Panc1 (cell line): ENCODE data around the gene STK26. TPM values are rescaled to one million over a fixed set of nuclear protein-coding genes. Genes with fewer than 3 reads are reported as not detected.

ENCODE experiments used
- ATAC-seq: fragments of 200-7000 bp; cut with Tn5 transposase; 2 replicates; pipeline ENCODE4 v1.9.1; 2020; ENCODE audit warnings: mild to moderate bottlenecking, moderate library complexity
- BruUV-seq: library from RNA; stranded (reverse); fragments of 400-500 nt; replicated peaks from 2 replicates; lab custom pipeline; 2021; lab: Mats Ljungman, UMichigan
- CTCF ChIA-PET: fragments of 300-600 bp; sonication (Branson Sonifier 250); formaldehyde crosslinking; loops from one replicate; lab custom pipeline; 2022; ENCODE audit warnings: antibody characterized with exemption; lab: Charles Lee
- POLR2A ChIA-PET: fragments of 300-600 bp; sonication (Branson Sonifier 250); formaldehyde crosslinking; loops from one replicate; lab custom pipeline; 2022; ENCODE audit warnings: antibody characterized with exemption; lab: Charles Lee
- DNase-seq: peaks from one replicate; pipeline ENCODE4 v3.0.0-alpha.2; 2010; ENCODE audit warnings: low read depth, low spot score
- H3K27ac ChIP-seq: 2 replicates; pipeline ENCODE4 v1.5.1; 2011; ENCODE audit warnings: mild to moderate bottlenecking, low read length, inconsistent platforms
- H3K27me3 ChIP-seq: fragments of 200-500 bp; sonication (Bioruptor generic); 2 replicates; pipeline ENCODE4 v1.6.0; 2014; ENCODE audit warnings: low read length, inconsistent platforms; ENCODE audit not compliant: control insufficient read depth, insufficient read depth
- H3K36me3 ChIP-seq: fragments of 200-500 bp; sonication (Bioruptor generic); 2 replicates; pipeline ENCODE4 v1.5.1; 2014; ENCODE audit warnings: inconsistent platforms, mild to moderate bottlenecking, low read length, moderate library complexity; ENCODE audit not compliant: control insufficient read depth, insufficient read depth
- H3K4me1 ChIP-seq: 2 replicates; pipeline ENCODE4 v1.5.1; 2011; ENCODE audit warnings: inconsistent platforms, mild to moderate bottlenecking, low read length, moderate library complexity; ENCODE audit not compliant: control insufficient read depth, insufficient read depth
- H3K4me3 ChIP-seq, 2 experiments: 2 replicates each; pipeline ENCODE4 v1.5.1; 2011 to 2012; ENCODE audit warnings: low read depth in 2 of 2, low read length in 2 of 2, mild to moderate bottlenecking in 2 of 2, inconsistent platforms in 1 of 2, moderate library complexity in 1 of 2
- H3K9me3 ChIP-seq: fragments of 200-500 bp; sonication (Bioruptor generic); 2 replicates; pipeline ENCODE4 v1.5.1; 2014; ENCODE audit warnings: low read depth, mild to moderate bottlenecking, inconsistent platforms, low read length, moderate library complexity; ENCODE audit not compliant: control insufficient read depth, insufficient read depth
- POLR2AphosphoS5 ChIP-seq: IDR thresholded peaks from 2 replicates; pipeline ENCODE4 v1.6.1; 2012; ENCODE audit warnings: mild to moderate bottlenecking, low read depth, low read length, moderate library complexity
- SIN3A ChIP-seq: IDR thresholded peaks from 2 replicates; pipeline ENCODE4 v1.6.1; 2012; ENCODE audit warnings: low read depth, mild to moderate bottlenecking, low read length, moderate library complexity, borderline replicate concordance; ENCODE audit not compliant: insufficient read depth
- TCF7L2 ChIP-seq: IDR thresholded peaks from 2 replicates; pipeline ENCODE4 v1.6.1; 2011; ENCODE audit warnings: mild to moderate bottlenecking, low read depth, low read length, inconsistent platforms
- in situ Hi-C: cut with HindIII; loops from 2 replicates; pipeline ENCODE4 v1.10.0; 2016; ENCODE audit warnings: low sequenced_read_pairs, low pct_unique_long_range_greater_than_20kb
- intact Hi-C: fragments of 100-400 bp; cut with micrococcal nuclease; formaldehyde crosslinking; loops from one replicate; pipeline ENCODE4 v1.10.0; 2022; ENCODE audit not compliant: unreplicated experiment
- total RNA-seq: library from RNA; stranded (reverse); gene quantifications from one replicate; pipeline ENCODE4 v1.2.1, GENCODE V29; 2021; ENCODE audit not compliant: unreplicated experiment
- TF ChIP-seq, protein P1 (sequence below), 2 experiments: IDR thresholded peaks; 2 replicates each; pipeline ENCODE4 v1.6.1; 2011 to 2012; ENCODE audit warnings: low read depth in 2 of 2, control low read depth in 1 of 2, low read length in 1 of 2, mild to moderate bottlenecking in 1 of 2, moderate library complexity in 1 of 2; ENCODE audit not compliant: insufficient read depth in 1 of 2
- TF ChIP-seq, protein P2 (sequence below): fragments of 450-650 bp; IDR thresholded peaks from 2 replicates; pipeline ENCODE4 v1.5.1; 2017; ENCODE audit warnings: mild to moderate bottlenecking

STK26 gene
- total RNA-seq, 1 experiment from 2014 or later = 44.2 TPM

DNA sequence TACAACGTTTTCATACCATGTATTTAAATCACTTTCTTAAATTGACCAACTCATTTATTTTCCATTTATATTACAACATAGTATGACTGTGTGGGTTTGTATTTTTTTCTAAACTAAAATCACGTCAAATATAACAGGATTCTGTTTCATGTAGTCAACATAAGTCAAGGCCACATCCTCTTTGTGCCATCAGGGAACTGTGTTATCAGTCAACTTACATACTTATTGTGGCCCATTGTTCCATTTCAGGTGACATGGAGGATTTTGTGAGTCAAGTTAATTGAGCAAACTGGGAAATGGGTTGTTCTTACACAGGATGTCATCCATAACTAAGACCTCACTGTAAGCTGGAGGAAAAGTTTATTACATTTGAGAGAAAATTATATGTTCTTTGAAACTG, 35.9 kb downstream of the STK26 start:
- ChIA-PET POLR2A (no interaction called here), CTCF (no interaction called here)
- H3K27me3 ChIP-seq = no peaks in the 10 kb centered on the region
- H3K4me1 ChIP-seq = no peaks in the 10 kb centered on the region
- ATAC-seq (no peak), DNase-seq (no peak)
- no peak overlapping the region for H3K27ac ChIP-seq
- no peaks in the 10 kb centered on the region for H3K9me3 ChIP-seq
- BruUV-seq = no TSS peak
- H3K4me3 ChIP-seq = no peak overlapping the region
- TF ChIP-seq, protein P1, sequence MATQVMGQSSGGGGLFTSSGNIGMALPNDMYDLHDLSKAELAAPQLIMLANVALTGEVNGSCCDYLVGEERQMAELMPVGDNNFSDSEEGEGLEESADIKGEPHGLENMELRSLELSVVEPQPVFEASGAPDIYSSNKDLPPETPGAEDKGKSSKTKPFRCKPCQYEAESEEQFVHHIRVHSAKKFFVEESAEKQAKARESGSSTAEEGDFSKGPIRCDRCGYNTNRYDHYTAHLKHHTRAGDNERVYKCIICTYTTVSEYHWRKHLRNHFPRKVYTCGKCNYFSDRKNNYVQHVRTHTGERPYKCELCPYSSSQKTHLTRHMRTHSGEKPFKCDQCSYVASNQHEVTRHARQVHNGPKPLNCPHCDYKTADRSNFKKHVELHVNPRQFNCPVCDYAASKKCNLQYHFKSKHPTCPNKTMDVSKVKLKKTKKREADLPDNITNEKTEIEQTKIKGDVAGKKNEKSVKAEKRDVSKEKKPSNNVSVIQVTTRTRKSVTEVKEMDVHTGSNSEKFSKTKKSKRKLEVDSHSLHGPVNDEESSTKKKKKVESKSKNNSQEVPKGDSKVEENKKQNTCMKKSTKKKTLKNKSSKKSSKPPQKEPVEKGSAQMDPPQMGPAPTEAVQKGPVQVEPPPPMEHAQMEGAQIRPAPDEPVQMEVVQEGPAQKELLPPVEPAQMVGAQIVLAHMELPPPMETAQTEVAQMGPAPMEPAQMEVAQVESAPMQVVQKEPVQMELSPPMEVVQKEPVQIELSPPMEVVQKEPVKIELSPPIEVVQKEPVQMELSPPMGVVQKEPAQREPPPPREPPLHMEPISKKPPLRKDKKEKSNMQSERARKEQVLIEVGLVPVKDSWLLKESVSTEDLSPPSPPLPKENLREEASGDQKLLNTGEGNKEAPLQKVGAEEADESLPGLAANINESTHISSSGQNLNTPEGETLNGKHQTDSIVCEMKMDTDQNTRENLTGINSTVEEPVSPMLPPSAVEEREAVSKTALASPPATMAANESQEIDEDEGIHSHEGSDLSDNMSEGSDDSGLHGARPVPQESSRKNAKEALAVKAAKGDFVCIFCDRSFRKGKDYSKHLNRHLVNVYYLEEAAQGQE (IDR thresholded peaks at IDR 0.05; ENCODE audit: insufficient read depth in 1 of 2, low read depth in 2 of 2, low read length in 1 of 2) = no peak
- TF ChIP-seq, protein P2, sequence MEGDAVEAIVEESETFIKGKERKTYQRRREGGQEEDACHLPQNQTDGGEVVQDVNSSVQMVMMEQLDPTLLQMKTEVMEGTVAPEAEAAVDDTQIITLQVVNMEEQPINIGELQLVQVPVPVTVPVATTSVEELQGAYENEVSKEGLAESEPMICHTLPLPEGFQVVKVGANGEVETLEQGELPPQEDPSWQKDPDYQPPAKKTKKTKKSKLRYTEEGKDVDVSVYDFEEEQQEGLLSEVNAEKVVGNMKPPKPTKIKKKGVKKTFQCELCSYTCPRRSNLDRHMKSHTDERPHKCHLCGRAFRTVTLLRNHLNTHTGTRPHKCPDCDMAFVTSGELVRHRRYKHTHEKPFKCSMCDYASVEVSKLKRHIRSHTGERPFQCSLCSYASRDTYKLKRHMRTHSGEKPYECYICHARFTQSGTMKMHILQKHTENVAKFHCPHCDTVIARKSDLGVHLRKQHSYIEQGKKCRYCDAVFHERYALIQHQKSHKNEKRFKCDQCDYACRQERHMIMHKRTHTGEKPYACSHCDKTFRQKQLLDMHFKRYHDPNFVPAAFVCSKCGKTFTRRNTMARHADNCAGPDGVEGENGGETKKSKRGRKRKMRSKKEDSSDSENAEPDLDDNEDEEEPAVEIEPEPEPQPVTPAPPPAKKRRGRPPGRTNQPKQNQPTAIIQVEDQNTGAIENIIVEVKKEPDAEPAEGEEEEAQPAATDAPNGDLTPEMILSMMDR = no peak
- TF ChIP-seq POLR2AphosphoS5 = no peak
- no peak for TF ChIP-seq SIN3A
- TF ChIP-seq TCF7L2 = no peak
- intact Hi-C loops = no loop called here
- in situ Hi-C loops = no loop called here
- H3K36me3 ChIP-seq = no peaks in the 10 kb centered on the region

DNA sequence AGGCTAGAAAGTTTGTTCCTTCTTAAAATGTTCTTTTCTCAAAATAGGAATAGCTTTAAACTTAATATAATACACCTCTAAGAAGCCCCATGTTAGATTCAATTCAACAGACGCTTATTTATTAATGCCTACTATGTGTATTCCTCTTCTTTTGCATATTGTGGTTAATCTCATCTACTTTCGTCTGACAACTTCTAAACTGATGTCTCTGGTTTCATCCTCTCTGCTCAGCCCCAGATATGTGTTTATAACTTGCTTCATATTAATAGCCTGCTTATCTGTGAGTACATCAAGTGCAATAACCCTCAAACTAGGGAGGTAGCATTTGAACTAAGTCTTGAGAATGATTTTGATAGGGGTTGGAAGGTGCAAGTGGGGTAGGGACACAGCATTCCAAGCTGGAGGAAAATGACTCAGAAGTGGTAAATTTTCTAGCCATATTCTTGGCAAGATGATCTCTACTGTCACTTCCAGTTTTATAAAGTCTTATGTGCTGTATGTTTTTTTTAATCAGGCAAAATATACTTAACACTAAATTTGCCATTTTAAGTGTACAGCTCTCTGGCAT, 37.0 kb downstream of the STK26 start:
- Histone ChIP-seq H3K27me3 (no peaks in the 10 kb centered on the region), H3K27ac (no peak overlapping the region), H3K9me3 (no peaks in the 10 kb centered on the region), H3K36me3 (no peaks in the 10 kb centered on the region), H3K4me3 (no peak overlapping the region), H3K4me1 (no peaks in the 10 kb centered on the region)
- intact Hi-C loops (no loop called here), in situ Hi-C loops (no loop called here)
- DNase-seq = no peak
- no peak for ATAC-seq
- no TSS peak for BruUV-seq
- CTCF ChIA-PET = no interaction called here
- TF ChIP-seq SIN3A = no peak
- TF ChIP-seq POLR2AphosphoS5 = no peak
- TF ChIP-seq, protein P1 (IDR thresholded peaks at IDR 0.05; ENCODE audit: insufficient read depth in 1 of 2, low read depth in 2 of 2, low read length in 1 of 2) = no peak
- no peak for TF ChIP-seq TCF7L2
- TF ChIP-seq, protein P2 = no peak
- POLR2A ChIA-PET = no interaction called here
